GM23338 (cell line): ENCODE results near the gene SORBS2. TPM values are rescaled to one million over a fixed set of nuclear protein-coding genes. Genes with fewer than 3 reads are reported as not detected.

Source experiments
- ATAC-seq: fragments of 200-7000 bp; cut with Tn5 transposase; 3 replicates; pipeline ENCODE4 v1.9.1; 2020
- DNase-seq: peaks from one replicate; pipeline ENCODE4 v3.0.0-alpha.2; 2015; ENCODE audit warnings: low spot score
- H2AFZ ChIP-seq: fragments of 200-600 bp; sonication (generic); 2 replicates; pipeline ENCODE4 v1.8.0; 2016; ENCODE audit warnings: antibody characterized with exemption, mild to moderate bottlenecking, moderate library complexity
- H3F3A ChIP-seq: fragments of 200-600 bp; sonication (generic); replicated peaks from 2 replicates; pipeline ENCODE4 v1.8.0; 2017; ENCODE audit warnings: antibody characterized with exemption, mixed run types, low read depth
- H3K27ac ChIP-seq: fragments of 200-600 bp; sonication (generic); 2 replicates; pipeline ENCODE4 v1.6.1; 2016; ENCODE audit warnings: low read depth
- H3K27me3 ChIP-seq: fragments of 200-600 bp; sonication (generic); 2 replicates; pipeline ENCODE4 v1.8.0; 2016; ENCODE audit warnings: mild to moderate bottlenecking, mixed run types, moderate library complexity; ENCODE audit not compliant: insufficient read depth
- H3K36me3 ChIP-seq: fragments of 200-600 bp; sonication (generic); 2 replicates; pipeline ENCODE4 v1.8.0; 2016; ENCODE audit warnings: mild to moderate bottlenecking; ENCODE audit not compliant: insufficient read depth
- H3K4me1 ChIP-seq: fragments of 200-600 bp; sonication (generic); 2 replicates; pipeline ENCODE4 v1.8.0; 2016; ENCODE audit warnings: mild to moderate bottlenecking, moderate library complexity; ENCODE audit not compliant: insufficient read depth
- H3K4me2 ChIP-seq: fragments of 200-600 bp; sonication (generic); 2 replicates; pipeline ENCODE4 v1.7.1; 2017; ENCODE audit warnings: mixed run types
- H3K4me3 ChIP-seq: fragments of 200-600 bp; sonication (generic); 2 replicates; pipeline ENCODE4 v1.6.1; 2016; ENCODE audit warnings: mixed run types
- H3K79me2 ChIP-seq: fragments of 200-600 bp; sonication (generic); replicated peaks from 2 replicates; pipeline ENCODE4 v1.8.0; 2017; ENCODE audit warnings: mild to moderate bottlenecking; ENCODE audit not compliant: insufficient read depth
- H3K9me2 ChIP-seq: fragments of 200-600 bp; sonication (generic); 2 replicates; pipeline ENCODE4 v1.8.0; 2017; ENCODE audit not compliant: insufficient read depth
- H4K20me1 ChIP-seq: fragments of 200-600 bp; sonication (generic); replicated peaks from 2 replicates; pipeline ENCODE4 v1.8.0; 2017; ENCODE audit warnings: mild to moderate bottlenecking; ENCODE audit not compliant: insufficient read depth
- H3K27ac Mint-ChIP-seq: 2 replicates; pipeline ENCODE4 v1.8.0; 2020; ENCODE audit warnings: inconsistent platforms, mild to moderate bottlenecking, moderate library complexity, mixed read lengths
- H3K27me3 Mint-ChIP-seq: 3 replicates; pipeline ENCODE4 v1.8.0; 2022; ENCODE audit warnings: low read depth, mild to moderate bottlenecking, moderate library complexity, mixed read lengths, inconsistent platforms; ENCODE audit not compliant: insufficient read depth, poor library complexity
- H3K36me3 Mint-ChIP-seq: 3 replicates; pipeline ENCODE4 v1.8.0; 2021; ENCODE audit warnings: low read depth, mild to moderate bottlenecking, inconsistent platforms, moderate library complexity, mixed read lengths
- H3K4me1 Mint-ChIP-seq: 3 replicates; pipeline ENCODE4 v1.8.0; 2020; ENCODE audit warnings: mild to moderate bottlenecking, inconsistent platforms, mixed read lengths
- H3K4me3 Mint-ChIP-seq: 3 replicates; pipeline ENCODE4 v1.8.0; 2021; ENCODE audit warnings: moderate library complexity, mild to moderate bottlenecking, inconsistent platforms, mixed read lengths
- H3K9me3 Mint-ChIP-seq: 3 replicates; pipeline ENCODE4 v1.8.0; 2020; ENCODE audit warnings: moderate library complexity, mild to moderate bottlenecking, inconsistent platforms, mixed read lengths
- CREB1 ChIP-seq: fragments of 250-450 bp; sonication (Bioruptor Pico); IDR thresholded peaks from 2 replicates; pipeline ENCODE4 v1.5.0; 2020; ENCODE audit warnings: low read depth, mild to moderate bottlenecking, moderate library complexity
- ETS1 ChIP-seq: IDR thresholded peaks from 2 replicates; pipeline ENCODE4 v1.6.1; 2016; ENCODE audit warnings: antibody characterized with exemption
- EZH2phosphoT487 ChIP-seq: fragments of 200-600 bp; sonication (generic); IDR thresholded peaks from one replicate; pipeline ENCODE4 v1.8.1; 2018; ENCODE audit warnings: antibody characterized with exemption; ENCODE audit not compliant: unreplicated experiment
- JUNB ChIP-seq: IDR thresholded peaks from one replicate; pipeline ENCODE4 v1.6.1; 2016; ENCODE audit warnings: antibody characterized with exemption; ENCODE audit not compliant: unreplicated experiment
- POLR2AphosphoS5 ChIP-seq: IDR thresholded peaks from 2 replicates; pipeline ENCODE4 v1.6.1; 2016; ENCODE audit warnings: antibody characterized with exemption, low read depth
- REST ChIP-seq: IDR thresholded peaks from one replicate; pipeline ENCODE4 v1.6.1; 2018; ENCODE audit warnings: antibody characterized with exemption; ENCODE audit not compliant: unreplicated experiment
- ZNF331 ChIP-seq: fragments of 250-450 bp; sonication (Bioruptor Pico); IDR thresholded peaks from 2 replicates; pipeline ENCODE4 v1.5.0; 2020; ENCODE audit warnings: low read depth, mild to moderate bottlenecking, moderate library complexity
- ZNF462 ChIP-seq: fragments of 250-450 bp; sonication (Bioruptor Pico); IDR thresholded peaks from 2 replicates; pipeline ENCODE4 v1.5.0; 2020; ENCODE audit warnings: mild to moderate bottlenecking, moderate library complexity
- polyA plus RNA-seq: library from polyadenylated mRNA; unstranded; fragments of >200 nt; fragmentation: Nextera tagmentation; extraction: Ambion mirVana; gene quantifications from 2 replicates; pipeline ENCODE4 v1.2.1, GENCODE V29; 2016
- total RNA-seq: library from RNA; depleted of rRNA; stranded (reverse); fragments of >200 nt; shearing (Covaris generic); gene quantifications from 2 replicates; pipeline ENCODE4 v1.2.3, GENCODE V29; 2014

The SORBS2 gene
- total and polyA plus RNA-seq, 2 experiments from 2014 or later: 17.8 to 27.6 TPM

- peak overlapping the region; percentile 73 for H3K27ac Mint-ChIP-seq
- no peak for TF ChIP-seq ZNF331 (CRISPR knock-in tag)
- H3K9me2 ChIP-seq: 0 out of 2 replicates have a peak, but pooled peaks cover 4% of the 10 kb centered on the region
Observed at GRCh38 chr4:185657183-185657582, 154.8 kb downstream of the SORBS2 start.

GRCh38 chr4:185656467-185656931 is 155.5 kb downstream of the SORBS2 start:
- Histone ChIP-seq H3F3A (no peaks in the 10 kb centered on the region), H3K27ac (peak overlapping the region; percentile 74), H2AFZ (no peak overlapping the region), H4K20me1 (no peaks in the 10 kb centered on the region), H3K4me3 (no peak overlapping the region), H3K79me2 (no peaks in the 10 kb centered on the region), H3K36me3 (no peaks in the 10 kb centered on the region), H3K27me3 (no peaks in the 10 kb centered on the region), H3K4me2 (peak overlapping the region; percentile 25; the same call in 1 of the 2 replicates), H3K4me1 (peaks cover 44% of the 10 kb centered on the region), H3K9me2 (0 out of 2 replicates have a peak, but pooled peaks cover 2% of the 10 kb centered on the region)
- H3K27me3 Mint-ChIP-seq: no peaks in the 10 kb centered on the region
- peak overlapping the region; percentile 73 for H3K27ac Mint-ChIP-seq
- peak; percentile 67 for DNase-seq
- peaks cover 42% of the 10 kb centered on the region for H3K4me1 Mint-ChIP-seq
- H3K36me3 Mint-ChIP-seq: peaks cover 5% of the 10 kb centered on the region
- ATAC-seq: peak; percentile 79
- no peaks in the 10 kb centered on the region for H3K9me3 Mint-ChIP-seq
- H3K4me3 Mint-ChIP-seq: no peak overlapping the region; the same call in 1 of the 3 replicates
- no peak for TF ChIP-seq ETS1
- no peak for TF ChIP-seq ZNF462 (CRISPR knock-in tag)
- TF ChIP-seq POLR2AphosphoS5: no peak
- no peak for TF ChIP-seq JUNB
- no peak for TF ChIP-seq EZH2phosphoT487
- TF ChIP-seq REST: no peak
- no peak for TF ChIP-seq CREB1 (CRISPR knock-in tag)

More at GRCh38 chr4:185657183-185657582, 154.8 kb downstream of the SORBS2 start:
- H3K27ac ChIP-seq: peak overlapping the region; percentile 74
- H3K4me2 ChIP-seq: 0 out of 2 replicates have a peak overlapping the region, but pooled peaks have one; percentile 25
- peaks cover 41% of the 10 kb centered on the region for H3K4me1 ChIP-seq
- Mint-ChIP-seq H3K4me3 (no peak overlapping the region; the same call in 2 of the 3 replicates), H3K4me1 (peaks cover 39% of the 10 kb centered on the region), H3K9me3 (no peaks in the 10 kb centered on the region), H3K36me3 (peaks cover 12% of the 10 kb centered on the region), H3K27me3 (no peaks in the 10 kb centered on the region)
- H3K79me2 ChIP-seq: no peaks in the 10 kb centered on the region
- H4K20me1 ChIP-seq: no peaks in the 10 kb centered on the region
- no peak overlapping the region for H2AFZ ChIP-seq
- H3K36me3 ChIP-seq: no peaks in the 10 kb centered on the region
- H3F3A ChIP-seq: no peaks in the 10 kb centered on the region
- no peaks in the 10 kb centered on the region for H3K27me3 ChIP-seq
- DNase-seq (no peak), ATAC-seq (peak; percentile 10; the same call in 2 of the 3 replicates)
- no peak overlapping the region for H3K4me3 ChIP-seq
